ENCODE results near the gene PDGFD. TPM values are rescaled to one million over a fixed set of nuclear protein-coding genes. Genes with fewer than 3 reads are reported as not detected.
A peak's percentile ranks its signal among the peaks of the same experiment; 100 is the strongest.

PDGFD gene
- total RNA-seq, 1 experiment from 2014 or later = 1.7 TPM

DNA sequence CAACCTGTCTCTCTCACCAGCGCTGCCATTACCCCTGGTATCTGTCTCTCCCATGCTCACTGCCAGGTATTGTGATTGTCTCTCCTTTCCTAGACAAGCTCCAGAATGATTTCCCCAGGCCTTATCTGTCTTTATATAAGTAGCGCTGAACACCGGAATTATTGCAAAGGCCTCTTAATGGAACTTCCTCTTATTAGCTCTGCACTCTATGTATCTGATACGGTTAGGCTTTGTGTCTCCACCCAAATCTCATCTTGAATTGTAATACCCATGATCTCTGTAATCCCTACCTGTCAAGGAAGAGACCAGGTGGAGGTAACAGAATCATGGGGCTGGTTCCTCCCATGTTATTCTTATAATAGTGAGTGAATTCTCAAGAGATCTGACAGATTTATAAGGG lies 88.2 kb downstream of the PDGFD start:
- Mint-ChIP-seq H3K4me3 (no peak overlapping the region), H3K4me1 (peaks cover 5 to 6% of the 10 kb centered on the region in 2 experiments; a peak in 2 of 4 replicates), H3K36me3 (ENCODE audit: insufficient read depth in 1 of 3, low read depth in 3 of 3) (no peaks in the 10 kb centered on the region; a peak in 1 of 7 replicates), H3K27ac (peak overlapping the region in 2 of 3 experiments; percentile 11 to 32; a peak in 3 of 7 replicates), H3K9me3 (no peaks in the 10 kb centered on the region), H3K27me3 (ENCODE audit: low read depth) (no peaks in the 10 kb centered on the region)
- no peak overlapping the region for H4K91ac ChIP-seq (ENCODE audit: insufficient read length, low read depth, low read length)
- no peak overlapping the region for H3K27ac ChIP-seq (ENCODE audit: insufficient read length, low read depth, low read length)
- H3K56ac ChIP-seq (ENCODE audit: insufficient read length, low read depth, low read length) = no peak overlapping the region
- no peaks in the 10 kb centered on the region for H3K79me2 ChIP-seq (ENCODE audit: insufficient read depth, low read length)
- H3K9ac ChIP-seq (ENCODE audit: extremely low read depth, insufficient read length, low read length) = no peak overlapping the region
- H3K18ac ChIP-seq (ENCODE audit: insufficient read length, low read depth, low read length) = no peak overlapping the region
- no peaks in the 10 kb centered on the region for H3K79me1 ChIP-seq (ENCODE audit: insufficient read depth, low read depth, low read length, poor library complexity, severe bottlenecking)
- H3K4me2 ChIP-seq (ENCODE audit: insufficient read depth, insufficient read length, low read length) = no peak overlapping the region
- no peak overlapping the region for H2AFZ ChIP-seq (ENCODE audit: low read length)
- no peaks in the 10 kb centered on the region for H3K23me2 ChIP-seq (ENCODE audit: insufficient read length, low read depth, low read length, poor library complexity, severe bottlenecking)
- no peak overlapping the region for H3T11ph ChIP-seq (ENCODE audit: low read length)
- H2AK5ac ChIP-seq (ENCODE audit: insufficient read length, low read length) = no peak overlapping the region
- H4K20me1 ChIP-seq (ENCODE audit: control insufficient read depth, insufficient read depth, insufficient read length) = no peaks in the 10 kb centered on the region
- no peak overlapping the region for H2BK12ac ChIP-seq (ENCODE audit: insufficient read length, low read depth, low read length)
- H2BK120ac ChIP-seq (ENCODE audit: low read depth, low read length, poor library complexity, severe bottlenecking) = no peak overlapping the region
- H3K23ac ChIP-seq (ENCODE audit: insufficient read length, low read depth, low read length) = no peak overlapping the region
- WGBS (ENCODE audit: extremely low coverage, insufficient read length, low lambda C conversion rate) = no CpG with 5 or more reads among the region's 4 CpGs
- H3K9me3 ChIP-seq (ENCODE audit: control insufficient read depth, low read depth, low read length) = no peaks in the 10 kb centered on the region
- DNase-seq = no peak
- TF ChIP-seq, protein P1, sequence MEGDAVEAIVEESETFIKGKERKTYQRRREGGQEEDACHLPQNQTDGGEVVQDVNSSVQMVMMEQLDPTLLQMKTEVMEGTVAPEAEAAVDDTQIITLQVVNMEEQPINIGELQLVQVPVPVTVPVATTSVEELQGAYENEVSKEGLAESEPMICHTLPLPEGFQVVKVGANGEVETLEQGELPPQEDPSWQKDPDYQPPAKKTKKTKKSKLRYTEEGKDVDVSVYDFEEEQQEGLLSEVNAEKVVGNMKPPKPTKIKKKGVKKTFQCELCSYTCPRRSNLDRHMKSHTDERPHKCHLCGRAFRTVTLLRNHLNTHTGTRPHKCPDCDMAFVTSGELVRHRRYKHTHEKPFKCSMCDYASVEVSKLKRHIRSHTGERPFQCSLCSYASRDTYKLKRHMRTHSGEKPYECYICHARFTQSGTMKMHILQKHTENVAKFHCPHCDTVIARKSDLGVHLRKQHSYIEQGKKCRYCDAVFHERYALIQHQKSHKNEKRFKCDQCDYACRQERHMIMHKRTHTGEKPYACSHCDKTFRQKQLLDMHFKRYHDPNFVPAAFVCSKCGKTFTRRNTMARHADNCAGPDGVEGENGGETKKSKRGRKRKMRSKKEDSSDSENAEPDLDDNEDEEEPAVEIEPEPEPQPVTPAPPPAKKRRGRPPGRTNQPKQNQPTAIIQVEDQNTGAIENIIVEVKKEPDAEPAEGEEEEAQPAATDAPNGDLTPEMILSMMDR (conservative IDR thresholded peaks at IDR 0.05) = no peak
- no peak overlapping the region for H3K4ac ChIP-seq (ENCODE audit: low read depth, low read length)
- no peak overlapping the region for H4K5ac ChIP-seq (ENCODE audit: insufficient read length, low read depth, low read length)
- no peak overlapping the region for H4K8ac ChIP-seq (replicated peaks; ENCODE audit: insufficient read length, low read depth, low read length)
- H3K27me3 ChIP-seq (ENCODE audit: insufficient read depth, low read length) = no peaks in the 10 kb centered on the region
- no peak overlapping the region for H2BK15ac ChIP-seq (ENCODE audit: low read depth, low read length)
- H2BK5ac ChIP-seq (ENCODE audit: insufficient read length, low read length) = no peak overlapping the region
- H2BK20ac ChIP-seq (ENCODE audit: low read depth, low read length, poor library complexity, severe bottlenecking) = no peak overlapping the region
- H3K14ac ChIP-seq (ENCODE audit: insufficient read depth, low read length) = no peak overlapping the region
- H3K4me1 ChIP-seq (ENCODE audit: insufficient read depth, low read length) = no peaks in the 10 kb centered on the region
